Measurements from ENCODE around the gene SEMA4F. TPM values are rescaled to one million over a fixed set of nuclear protein-coding genes. Genes with fewer than 3 reads are reported as not detected.

Gene SEMA4F
- 1 to 10 TPM; 3.4 to 8.5 (median 3.6) TPM for total RNA-seq

GRCh38 chr2:74653985-74654882 is at the start of gene SEMA4F:
TSS of gene SEMA4F (plus strand) at chr2:74654247. CDS start at chr2:74654377, 130 bp downstream.
- TF ChIP-seq CTCF (IDR thresholded peaks at IDR 0.05; ENCODE audit: low read depth), result no peak

GRCh38 chr2:74606927-74607326 is 47.1 kb upstream of the SEMA4F start:
- no peak for TF ChIP-seq CTCF (IDR thresholded peaks at IDR 0.05; ENCODE audit: low read depth)

- TF ChIP-seq CTCF (IDR thresholded peaks at IDR 0.05; ENCODE audit: low read depth), result no peak
Measured at GRCh38 chr2:74617122-74617521, 36.9 kb upstream of the SEMA4F start.

- TF ChIP-seq CTCF (IDR thresholded peaks at IDR 0.05; ENCODE audit: low read depth), result no peak
Measured at GRCh38 chr2:74618410-74619083, 35.5 kb upstream of the SEMA4F start.

- TF ChIP-seq CTCF (IDR thresholded peaks at IDR 0.05; ENCODE audit: low read depth), result no peak
Measured at GRCh38 chr2:74619651-74620297, 34.3 kb upstream of the SEMA4F start.

GRCh38 chr2:74620671-74621070 is 33.4 kb upstream of the SEMA4F start:
- TF ChIP-seq CTCF (IDR thresholded peaks at IDR 0.05; ENCODE audit: low read depth), result no peak

Measured in subcutaneous adipose tissue (tissue), 4 donors.